Measurements from ENCODE around the gene SLC11A1.

DNA sequence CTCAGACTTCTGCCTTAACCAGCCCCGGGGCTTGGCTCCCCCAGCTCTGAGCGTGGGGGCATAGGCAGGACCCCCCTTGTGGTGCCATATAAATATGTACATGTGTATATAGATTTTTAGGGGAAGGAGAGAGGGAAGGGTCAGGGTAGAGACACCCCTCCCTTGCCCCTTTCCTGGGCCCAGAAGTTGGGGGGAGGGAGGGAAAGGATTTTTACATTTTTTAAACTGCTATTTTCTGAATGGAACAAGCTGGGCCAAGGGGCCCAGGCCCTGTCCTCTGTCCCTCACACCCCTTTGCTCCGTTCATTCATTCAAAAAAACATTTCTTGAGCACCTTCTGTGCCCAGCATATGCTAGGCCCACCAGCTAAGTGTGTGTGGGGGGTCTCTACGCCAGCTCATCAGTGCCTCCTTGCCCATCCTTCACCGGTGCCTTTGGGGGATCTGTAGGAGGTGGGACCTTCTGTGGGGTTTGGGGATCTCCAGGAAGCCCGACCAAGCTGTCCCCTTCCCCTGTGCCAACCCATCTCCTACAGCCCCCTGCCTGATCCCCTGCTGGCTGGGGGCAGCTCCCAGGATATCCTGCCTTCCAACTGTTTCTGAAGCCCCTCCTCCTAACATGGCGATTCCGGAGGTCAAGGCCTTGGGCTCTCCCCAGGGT is 23.1 kb downstream of the SLC11A1 start:
- no peak for TF ChIP-seq EP300 (IDR thresholded peaks at IDR 0.05)
- TF ChIP-seq, protein P1, sequence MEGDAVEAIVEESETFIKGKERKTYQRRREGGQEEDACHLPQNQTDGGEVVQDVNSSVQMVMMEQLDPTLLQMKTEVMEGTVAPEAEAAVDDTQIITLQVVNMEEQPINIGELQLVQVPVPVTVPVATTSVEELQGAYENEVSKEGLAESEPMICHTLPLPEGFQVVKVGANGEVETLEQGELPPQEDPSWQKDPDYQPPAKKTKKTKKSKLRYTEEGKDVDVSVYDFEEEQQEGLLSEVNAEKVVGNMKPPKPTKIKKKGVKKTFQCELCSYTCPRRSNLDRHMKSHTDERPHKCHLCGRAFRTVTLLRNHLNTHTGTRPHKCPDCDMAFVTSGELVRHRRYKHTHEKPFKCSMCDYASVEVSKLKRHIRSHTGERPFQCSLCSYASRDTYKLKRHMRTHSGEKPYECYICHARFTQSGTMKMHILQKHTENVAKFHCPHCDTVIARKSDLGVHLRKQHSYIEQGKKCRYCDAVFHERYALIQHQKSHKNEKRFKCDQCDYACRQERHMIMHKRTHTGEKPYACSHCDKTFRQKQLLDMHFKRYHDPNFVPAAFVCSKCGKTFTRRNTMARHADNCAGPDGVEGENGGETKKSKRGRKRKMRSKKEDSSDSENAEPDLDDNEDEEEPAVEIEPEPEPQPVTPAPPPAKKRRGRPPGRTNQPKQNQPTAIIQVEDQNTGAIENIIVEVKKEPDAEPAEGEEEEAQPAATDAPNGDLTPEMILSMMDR (IDR thresholded peaks at IDR 0.05), result no peak
- no peak for TF ChIP-seq POLR2A (IDR thresholded peaks at IDR 0.05)

Measured in stomach (tissue), 4 donors.